HUDEP-2 (cell line): ENCODE measurements around the gene LLGL2.

Source experiments
- DNase-seq, 76 experiments: peaks; one replicate each; lab custom pipeline; 2025; ENCODE audit not compliant: unreplicated experiment in 76 of 76; lab: John Stamatoyannopoulos, UW

The LLGL2 gene

GRCh38 chr17:75521951-75522727 lies 3.4 kb upstream of the LLGL2 start:
- DNase-seq: no peak

DNA sequence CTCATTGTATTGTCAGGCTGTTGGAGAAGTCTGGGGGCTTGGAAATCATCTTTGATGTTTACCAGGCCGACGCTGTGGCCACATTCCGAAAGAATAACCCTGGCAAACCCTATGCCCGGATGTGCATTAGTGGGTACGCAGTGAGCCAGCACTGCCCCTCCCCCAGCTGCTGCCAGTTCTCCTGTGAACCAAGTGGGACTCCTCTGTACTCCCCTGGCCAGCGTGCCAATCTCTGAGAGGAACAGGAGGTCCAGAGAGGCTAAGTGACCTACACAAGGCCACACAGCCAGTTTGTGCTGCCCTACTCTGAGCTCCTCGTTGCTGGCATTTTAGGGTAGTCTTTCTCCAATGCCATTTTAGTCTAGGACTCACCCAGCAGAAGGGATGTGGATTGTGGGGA lies 1.9 kb upstream of the LLGL2 start:
- DNase-seq: no peak

DNA sequence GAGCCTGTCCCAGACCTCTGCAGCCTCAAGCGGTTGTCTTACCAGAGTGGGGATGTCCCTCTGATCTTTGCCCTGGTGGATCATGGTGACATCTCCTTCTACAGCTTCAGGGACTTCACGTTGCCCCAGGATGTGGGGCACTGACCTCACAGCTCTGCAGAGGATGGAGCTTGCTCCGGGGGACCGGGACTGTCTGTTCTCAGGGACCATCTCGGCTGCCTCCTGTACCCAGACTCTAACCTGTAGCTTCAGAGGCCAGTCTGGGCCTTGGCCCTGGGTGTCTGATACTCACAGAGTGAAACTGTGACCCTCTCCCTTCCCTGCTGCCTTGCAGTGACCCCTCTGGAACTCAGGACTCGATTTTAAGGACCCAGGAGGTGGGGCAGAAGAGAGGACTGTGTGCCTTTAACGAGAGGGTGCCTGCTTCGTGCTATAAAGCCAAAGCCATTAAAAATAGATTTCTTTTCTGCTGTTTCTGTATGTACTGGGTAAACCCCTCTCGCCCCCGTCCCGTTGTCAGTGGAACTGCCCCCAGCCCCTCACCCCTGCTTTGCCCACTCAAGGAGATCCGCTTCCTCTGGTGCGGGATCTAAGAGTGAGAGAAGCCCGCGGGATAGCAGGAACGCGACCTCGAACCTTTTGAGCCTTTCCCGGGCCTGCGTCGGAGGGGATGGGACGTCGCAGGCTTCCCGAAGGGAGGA lies 1.1 kb upstream of the LLGL2 start:
- DNase-seq: no peak

- DNase-seq: no peak
These were observed 483 bp downstream of the LLGL2 start for GRCh38 chr17:75525806-75526554.

DNA sequence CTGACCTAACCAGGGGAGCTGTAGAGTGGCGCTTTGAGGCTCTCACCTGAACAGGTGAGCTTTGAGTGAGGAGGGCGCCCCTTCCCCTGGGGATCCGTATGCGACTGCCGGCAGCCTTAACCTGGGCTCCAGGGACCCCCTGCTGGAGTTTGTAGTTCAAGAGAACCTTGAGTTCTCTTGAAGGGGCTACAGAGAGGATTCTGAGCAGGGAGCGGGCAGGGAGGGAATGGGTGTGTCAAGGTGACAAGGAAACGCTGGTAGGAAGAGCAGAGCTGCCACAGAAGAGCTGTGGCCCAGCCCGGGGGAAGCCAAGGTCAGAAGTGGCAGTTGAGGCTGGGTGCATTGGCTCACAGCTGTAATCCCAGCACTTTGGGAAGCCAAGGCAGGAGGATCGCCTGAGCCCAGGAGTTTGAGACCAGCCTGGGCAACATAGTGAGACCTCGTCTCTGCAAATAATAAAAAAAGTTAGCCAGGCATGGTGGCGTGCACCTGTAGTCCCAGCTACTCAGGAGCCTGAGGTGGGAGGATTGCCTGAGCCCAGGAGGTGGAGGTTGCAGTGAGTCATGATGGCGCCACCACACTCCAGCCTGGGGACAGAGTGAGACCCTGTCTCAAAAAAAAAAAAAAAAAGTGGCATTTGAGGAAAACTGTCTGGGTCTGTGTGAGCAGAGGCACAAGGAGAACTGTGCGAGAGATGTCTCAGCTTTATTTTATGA lies 1.2 kb downstream of the LLGL2 start:
- DNase-seq: no peak

- DNase-seq: no peak
These were observed 5.6 kb downstream of the LLGL2 start for GRCh38 chr17:75530837-75531720.

DNA sequence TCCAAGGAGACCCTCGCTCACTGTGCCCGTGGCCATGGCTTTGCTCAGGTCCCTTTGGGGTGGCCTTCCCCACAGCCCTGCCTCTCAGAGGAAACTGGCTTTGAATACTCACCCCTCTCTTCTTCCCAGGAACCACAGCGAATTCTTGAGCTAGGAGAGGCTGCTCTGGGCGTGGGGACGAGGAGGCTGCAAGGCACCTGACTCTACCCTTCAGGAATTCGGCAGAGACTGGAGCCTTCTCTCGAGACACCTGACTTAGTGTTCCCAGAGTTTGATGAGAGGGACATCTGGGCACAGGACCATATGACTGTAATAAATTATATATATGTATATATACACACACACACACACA lies 6.2 kb downstream of the LLGL2 start:
- no peak for DNase-seq

DNA sequence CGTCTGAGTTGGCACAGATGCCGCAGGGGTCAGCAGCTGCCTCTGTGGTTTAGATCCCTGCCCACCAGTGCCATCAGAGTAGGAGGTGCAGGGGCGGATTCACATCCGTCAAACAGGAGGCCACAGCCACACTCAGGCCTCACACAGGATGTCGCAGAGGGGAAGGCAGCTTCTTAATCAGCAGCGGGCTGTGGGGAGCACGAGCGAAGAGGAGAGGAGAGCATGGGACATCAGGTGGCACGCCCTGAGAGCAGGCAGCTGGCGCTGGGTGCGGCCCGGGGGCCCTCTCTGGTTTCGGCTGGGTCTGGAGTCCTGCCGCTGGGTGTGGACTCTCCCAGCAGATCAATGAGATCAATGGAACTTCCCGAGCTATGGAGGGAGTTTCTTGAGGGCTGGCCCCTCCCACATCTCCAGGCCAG lies 9.6 kb downstream of the LLGL2 start:
- peak in 72 of 76 experiments; percentile 5 to 84 (median 63) for DNase-seq

GRCh38 chr17:75535871-75536270 lies 10.4 kb downstream of the LLGL2 start:
- DNase-seq: no peak

GRCh38 chr17:75536366-75536765 lies 10.9 kb downstream of the LLGL2 start:
- no peak for DNase-seq

DNA sequence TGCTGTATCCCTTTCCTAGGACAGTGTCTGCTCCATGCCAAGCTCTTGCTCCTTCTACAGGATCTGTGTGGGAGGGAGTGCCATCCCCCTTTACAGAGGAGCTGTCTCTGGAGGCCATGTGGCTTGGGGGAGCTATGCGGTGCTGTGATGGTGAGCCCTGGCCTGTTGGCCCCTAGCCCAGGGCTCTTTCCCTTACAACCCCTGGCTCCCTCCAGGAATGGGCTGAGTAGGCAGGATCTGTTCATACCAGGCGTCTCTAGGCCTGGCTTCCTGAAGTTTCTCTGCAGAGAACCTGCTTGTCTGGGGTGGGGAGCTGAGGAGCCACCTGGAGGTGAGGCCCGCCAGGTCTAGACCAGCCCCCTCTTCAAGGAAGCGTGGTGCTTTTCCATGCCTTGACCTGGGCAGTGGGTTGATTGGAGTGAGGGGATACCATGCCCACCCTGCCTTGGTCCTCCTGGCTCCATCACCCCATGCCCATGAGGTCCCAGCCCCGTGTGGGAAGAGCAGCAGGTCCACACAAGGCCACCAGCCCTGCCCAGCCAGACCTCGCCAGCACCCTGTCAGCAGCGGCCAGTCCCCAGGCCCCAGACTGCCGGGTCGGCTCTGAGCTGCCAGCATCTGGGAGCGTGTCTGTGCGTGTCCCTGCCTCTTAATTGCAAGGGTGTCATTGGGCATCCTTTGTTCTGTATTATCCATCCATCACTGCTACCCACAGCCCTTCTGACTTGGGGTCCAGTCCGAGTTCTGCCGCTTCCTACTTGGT lies 14.7 kb downstream of the LLGL2 start:
- no peak for DNase-seq

- DNase-seq: peak in 1 of 76 experiments; percentile 1
These were observed 15.5 kb downstream of the LLGL2 start for GRCh38 chr17:75540923-75541503.

GRCh38 chr17:75542229-75542628 lies 16.7 kb downstream of the LLGL2 start:
- DNase-seq: no peak

- no peak for DNase-seq
These were observed 17.3 kb downstream of the LLGL2 start for GRCh38 chr17:75542728-75543336.

- no peak for DNase-seq
These were observed 18.8 kb downstream of the LLGL2 start for GRCh38 chr17:75544250-75544649.

GRCh38 chr17:75546181-75546580 lies 20.7 kb downstream of the LLGL2 start:
- no peak for DNase-seq

- DNase-seq: no peak
These were observed 21.6 kb downstream of the LLGL2 start for GRCh38 chr17:75547091-75547490.

- DNase-seq: no peak
These were observed 23.3 kb downstream of the LLGL2 start for GRCh38 chr17:75548813-75549212.
